ENCODE measurements around the gene ABCA7.

Gene ABCA7

GRCh38 chr19:1054102-1055027 lies 14.5 kb downstream of the ABCA7 start:
- no peak for DNase-seq

DNA sequence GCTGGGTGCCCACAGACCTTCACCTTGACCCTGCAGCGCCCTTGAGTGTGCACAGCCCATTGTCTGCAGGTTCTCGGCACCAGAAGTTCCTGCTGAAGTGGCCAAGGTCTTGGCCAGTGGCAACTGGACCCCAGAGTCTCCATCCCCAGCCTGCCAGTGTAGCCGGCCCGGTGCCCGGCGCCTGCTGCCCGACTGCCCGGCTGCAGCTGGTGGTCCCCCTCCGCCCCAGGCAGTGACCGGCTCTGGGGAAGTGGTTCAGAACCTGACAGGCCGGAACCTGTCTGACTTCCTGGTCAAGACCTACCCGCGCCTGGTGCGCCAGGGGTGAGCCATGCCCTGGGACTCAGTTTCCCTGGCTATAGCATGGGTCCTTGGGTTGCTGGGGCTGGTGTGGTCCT lies 15.1 kb downstream of the ABCA7 start:
- DNase-seq, result no peak

DNA sequence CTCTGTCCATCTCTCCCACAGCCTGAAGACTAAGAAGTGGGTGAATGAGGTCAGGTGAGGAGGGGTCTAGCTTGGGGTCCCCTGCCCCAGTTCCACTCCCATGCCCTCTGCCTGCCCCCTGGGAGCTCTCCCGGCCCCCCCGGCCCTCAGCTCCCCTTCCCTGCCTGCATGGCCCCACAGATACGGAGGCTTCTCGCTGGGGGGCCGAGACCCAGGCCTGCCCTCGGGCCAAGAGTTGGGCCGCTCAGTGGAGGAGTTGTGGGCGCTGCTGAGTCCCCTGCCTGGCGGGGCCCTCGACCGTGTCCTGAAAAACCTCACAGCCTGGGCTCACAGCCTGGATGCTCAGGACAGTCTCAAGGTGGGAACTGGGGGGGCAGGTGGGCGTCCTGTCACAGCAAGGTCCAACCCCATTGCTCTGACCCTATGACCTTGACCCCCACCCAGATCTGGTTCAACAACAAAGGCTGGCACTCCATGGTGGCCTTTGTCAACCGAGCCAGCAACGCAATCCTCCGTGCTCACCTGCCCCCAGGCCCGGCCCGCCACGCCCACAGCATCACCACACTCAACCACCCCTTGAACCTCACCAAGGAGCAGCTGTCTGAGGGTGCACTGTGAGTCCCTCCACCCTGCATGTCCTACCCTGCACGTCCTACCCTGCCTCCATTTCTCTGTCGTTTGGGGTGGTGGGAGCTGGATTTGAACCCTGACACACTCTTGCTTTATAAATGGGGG lies 16.1 kb downstream of the ABCA7 start:
- no peak for DNase-seq

DNA sequence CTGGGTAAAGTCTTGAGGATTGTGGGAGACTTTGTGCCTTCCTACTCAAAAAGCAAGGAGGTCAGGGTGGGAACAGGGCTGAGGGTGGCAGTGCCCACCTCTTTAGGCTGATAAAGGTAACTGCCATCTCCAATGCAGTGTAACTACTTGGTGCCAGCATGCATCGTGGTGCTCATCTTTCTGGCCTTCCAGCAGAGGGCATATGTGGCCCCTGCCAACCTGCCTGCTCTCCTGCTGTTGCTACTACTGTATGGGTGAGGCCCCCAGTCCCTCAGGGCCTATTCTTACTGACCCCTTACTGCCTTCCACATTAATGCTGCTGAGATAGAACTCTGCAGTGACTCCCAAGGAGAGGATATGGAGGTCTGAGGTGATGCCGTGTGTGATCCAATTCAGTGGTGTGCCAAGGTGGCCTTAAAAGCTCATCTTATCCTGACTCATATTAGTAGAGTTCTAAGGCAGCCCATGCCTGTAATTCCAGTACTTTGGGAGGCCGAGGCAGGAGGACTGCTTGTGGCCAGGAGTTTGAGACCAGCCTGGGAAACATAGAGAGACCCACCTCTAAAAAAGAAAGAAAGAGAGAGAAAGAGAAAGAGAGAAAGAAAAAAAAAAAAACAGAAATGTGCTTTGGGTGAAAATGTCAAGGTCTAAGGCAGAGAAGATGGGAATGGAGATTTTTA lies 17.4 kb downstream of the ABCA7 start:
- no peak for DNase-seq

DNA sequence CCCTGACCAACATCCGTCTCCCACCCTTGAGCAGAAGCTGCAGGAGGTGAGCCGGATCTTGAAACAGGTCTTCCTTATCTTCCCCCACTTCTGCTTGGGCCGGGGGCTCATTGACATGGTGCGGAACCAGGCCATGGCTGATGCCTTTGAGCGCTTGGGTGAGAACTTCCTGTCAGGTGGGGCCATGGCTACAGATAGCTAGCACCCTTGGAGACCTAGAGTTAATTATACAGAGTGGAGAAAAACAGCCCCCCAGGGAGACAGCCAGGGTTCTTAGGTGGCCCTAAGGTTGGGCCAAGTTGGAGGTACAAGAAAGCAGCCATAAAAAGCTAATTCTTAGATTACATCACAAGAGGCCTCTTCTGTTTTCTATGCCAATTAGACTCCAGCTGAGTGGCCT lies 18.2 kb downstream of the ABCA7 start:
- DNase-seq, result no peak

DNA sequence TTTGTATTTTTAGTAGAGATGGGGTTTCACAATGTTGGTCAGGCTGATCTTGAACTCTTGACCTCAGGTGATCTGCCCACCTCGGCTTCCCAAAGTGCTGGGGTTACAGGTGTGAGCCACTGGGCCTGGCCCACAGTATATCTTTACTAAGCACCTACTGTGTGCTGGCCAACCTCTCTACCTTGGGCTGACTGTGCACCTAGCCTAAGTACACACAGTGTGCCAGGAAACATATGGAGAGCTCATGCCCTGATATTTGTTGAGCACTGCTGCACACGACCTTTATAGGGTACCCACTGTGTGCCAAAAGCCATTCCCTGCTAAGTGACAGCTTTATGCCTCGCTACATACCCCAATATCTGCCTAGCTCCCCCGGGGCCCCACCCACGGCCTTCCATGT lies 20.8 kb downstream of the ABCA7 start:
- no peak for DNase-seq

GRCh38 chr19:1061987-1062386 lies 22.1 kb downstream of the ABCA7 start:
- DNase-seq, result no peak

GRCh38 chr19:1062387-1063029 lies 22.6 kb downstream of the ABCA7 start:
- DNase-seq, result peak in 1 of 56 donors; percentile 62

DNA sequence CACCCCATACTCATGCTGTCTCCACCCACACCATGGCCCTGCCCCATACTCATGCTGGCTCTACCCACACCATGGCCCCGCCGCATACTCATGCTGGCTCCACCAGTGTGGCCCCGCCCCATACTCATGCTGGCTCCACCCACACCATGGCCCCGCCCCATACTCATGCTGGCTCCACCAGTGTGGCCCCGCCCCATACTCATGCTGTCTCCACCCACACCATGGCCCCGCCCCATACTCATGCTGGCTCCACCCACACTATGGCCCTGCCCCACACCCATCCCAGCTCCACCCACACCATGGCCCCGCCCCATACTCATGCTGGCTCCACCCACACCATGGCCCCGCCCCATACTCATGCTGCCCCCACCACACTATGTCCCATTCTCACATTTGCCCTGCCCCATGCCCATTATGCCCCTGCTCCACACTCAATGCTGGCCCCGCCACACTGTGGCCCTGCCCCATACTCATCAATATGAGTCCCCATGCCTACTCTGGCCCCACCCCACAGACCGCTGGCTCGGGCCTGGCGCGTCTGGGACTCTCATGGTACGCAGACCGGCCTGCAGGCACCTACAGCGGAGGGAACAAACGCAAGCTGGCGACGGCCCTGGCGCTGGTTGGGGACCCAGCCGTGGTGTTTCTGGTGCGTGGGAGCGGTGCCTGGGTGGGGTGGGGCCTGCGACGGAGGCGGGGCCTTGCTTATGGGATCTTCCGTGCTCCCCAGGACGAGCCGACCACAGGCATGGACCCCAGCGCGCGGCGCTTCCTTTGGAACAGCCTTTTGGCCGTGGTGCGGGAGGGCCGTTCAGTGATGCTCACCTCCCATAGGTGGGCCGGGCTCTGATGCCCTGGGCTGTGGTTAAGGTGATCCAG lies 23.4 kb downstream of the ABCA7 start:
- DNase-seq, result peak in 1 of 56 donors; percentile 65

GRCh38 chr19:1063909-1064660 lies 24.2 kb downstream of the ABCA7 start:
- DNase-seq, result no peak

DNA sequence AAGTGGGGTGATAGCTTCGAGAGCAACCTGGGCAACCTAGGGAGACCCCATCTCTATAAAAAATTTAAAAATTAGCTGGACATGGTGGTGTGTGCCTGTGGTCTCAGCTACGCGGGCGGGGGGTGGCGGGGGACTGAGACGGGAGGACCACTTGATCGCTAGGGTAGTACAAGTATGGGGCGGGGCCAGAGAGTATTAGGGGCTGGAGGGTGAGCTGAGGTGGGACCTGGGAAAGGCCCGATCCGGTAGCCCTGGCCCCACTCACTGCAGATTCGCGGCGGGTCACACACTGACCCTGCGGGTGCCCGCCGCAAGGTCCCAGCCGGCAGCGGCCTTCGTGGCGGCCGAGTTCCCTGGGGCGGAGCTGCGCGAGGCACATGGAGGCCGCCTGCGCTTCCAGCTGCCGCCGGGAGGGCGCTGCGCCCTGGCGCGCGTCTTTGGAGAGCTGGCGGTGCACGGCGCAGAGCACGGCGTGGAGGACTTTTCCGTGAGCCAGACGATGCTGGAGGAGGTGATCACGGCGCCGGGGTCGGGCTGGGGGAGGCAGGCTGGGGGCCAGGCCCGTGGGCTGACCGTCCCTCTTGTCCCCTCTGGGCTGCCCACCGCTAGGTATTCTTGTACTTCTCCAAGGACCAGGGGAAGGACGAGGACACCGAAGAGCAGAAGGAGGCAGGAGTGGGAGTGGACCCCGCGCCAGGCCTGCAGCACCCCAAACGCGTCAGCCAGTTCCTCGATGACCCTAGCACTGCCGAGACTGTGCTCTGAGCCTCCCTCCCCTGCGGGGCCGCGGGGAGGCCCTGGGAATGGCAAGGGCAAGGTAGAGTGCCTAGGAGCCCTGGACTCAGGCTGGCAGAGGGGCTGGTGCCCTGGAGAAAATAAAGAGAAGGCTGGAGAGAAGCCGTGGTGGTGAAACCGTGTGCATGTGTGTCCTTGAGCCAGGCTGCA lies 25.0 kb downstream of the ABCA7 start:
- peak in 8 of 56 donors; percentile 13 to 35 (median 22) for DNase-seq

DNA sequence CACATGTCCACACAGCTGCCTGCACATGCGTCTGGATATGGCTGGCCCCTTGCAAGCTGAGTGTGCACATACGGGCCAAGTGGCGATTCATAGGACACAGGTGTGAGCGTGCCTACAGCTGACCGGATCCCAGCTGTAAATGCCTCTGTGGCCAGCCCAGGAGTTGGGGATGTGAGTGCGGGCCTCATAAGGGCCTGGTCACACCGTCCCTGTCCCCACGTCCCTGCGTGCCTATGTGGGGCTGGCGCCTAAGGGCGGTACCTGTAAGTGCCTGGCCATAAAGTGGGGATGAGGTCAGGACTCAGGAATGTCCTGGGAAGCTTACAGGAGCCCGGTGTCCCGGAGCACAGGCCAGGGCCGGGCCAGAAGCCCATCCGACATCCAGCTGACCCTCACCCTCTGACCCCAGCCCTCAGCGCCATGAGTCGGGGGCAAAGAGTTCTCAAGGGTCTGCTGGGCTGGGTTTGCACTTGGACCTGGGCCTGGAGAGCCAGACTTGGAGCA lies 25.8 kb downstream of the ABCA7 start:
- DNase-seq, result no peak

GRCh38 chr19:1066251-1066747 lies 26.4 kb downstream of the ABCA7 start:
- no peak for DNase-seq

DNA sequence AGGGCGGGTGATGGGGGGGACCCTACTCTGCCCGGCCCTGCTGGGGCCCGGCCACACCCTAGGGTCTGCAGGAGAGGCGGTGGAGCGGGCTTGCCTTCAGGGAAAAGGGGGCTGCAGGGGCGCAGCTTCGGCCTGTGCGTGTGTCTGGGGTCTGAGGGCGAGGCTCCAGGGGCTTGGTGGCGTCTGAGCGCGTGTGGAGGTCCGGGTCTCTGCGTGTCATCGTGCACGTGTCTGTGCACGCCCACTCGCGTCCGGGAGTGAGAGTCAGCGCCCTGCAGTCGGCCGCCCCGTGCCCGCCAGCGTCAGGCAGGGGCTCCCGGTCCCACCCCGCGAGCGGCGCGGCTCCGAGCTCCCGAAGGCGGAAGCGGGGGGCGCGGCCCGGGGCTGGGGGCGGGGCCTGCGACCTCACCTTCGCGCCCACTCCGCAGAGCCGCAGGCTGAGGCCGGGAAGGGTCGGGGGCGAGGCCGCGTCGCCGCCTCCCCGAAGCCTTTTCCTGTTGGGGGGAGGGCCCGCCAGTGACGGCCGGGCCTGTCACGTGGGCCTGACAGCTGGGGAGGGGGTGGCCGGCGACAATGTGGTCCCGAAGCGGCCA lies 26.9 kb downstream of the ABCA7 start, which contains the start of gene ARHGAP45:
ARHGAP45 (plus strand) TSS at position 420 of the 593 bp plus-strand sequence. CDS start 239 bp downstream, outside the sequence.
- DNase-seq, result no peak

DNA sequence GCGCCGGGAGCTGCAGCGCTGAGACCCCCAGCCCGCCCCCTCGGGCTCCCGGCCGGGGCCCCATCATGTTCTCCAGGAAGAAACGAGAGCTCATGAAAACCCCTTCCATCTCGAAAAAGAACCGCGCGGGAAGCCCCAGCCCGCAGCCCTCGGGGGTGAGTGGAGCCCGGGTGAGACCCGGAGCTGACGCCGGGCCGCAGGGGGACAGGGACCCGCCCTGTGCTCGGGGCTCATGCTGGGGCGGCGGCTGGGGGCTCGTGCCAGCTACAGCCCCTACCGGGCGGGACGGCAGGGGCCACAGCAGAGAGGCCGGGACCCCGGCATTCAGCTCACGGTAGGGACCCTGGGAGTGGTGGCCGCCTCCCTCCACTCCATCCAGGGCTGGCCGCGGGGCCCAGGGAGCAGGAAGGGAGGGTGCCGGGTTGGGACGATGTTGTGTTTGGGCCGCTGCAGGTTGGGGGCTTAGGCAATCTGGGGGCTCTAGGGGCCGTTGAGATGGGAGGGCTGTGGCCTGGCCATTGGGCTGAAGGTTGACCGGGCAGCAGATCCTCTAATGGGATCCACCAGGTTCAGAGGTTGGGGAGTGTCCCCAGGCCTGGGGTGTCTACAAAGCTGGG lies 27.5 kb downstream of the ABCA7 start:
- DNase-seq, result no peak

DNA sequence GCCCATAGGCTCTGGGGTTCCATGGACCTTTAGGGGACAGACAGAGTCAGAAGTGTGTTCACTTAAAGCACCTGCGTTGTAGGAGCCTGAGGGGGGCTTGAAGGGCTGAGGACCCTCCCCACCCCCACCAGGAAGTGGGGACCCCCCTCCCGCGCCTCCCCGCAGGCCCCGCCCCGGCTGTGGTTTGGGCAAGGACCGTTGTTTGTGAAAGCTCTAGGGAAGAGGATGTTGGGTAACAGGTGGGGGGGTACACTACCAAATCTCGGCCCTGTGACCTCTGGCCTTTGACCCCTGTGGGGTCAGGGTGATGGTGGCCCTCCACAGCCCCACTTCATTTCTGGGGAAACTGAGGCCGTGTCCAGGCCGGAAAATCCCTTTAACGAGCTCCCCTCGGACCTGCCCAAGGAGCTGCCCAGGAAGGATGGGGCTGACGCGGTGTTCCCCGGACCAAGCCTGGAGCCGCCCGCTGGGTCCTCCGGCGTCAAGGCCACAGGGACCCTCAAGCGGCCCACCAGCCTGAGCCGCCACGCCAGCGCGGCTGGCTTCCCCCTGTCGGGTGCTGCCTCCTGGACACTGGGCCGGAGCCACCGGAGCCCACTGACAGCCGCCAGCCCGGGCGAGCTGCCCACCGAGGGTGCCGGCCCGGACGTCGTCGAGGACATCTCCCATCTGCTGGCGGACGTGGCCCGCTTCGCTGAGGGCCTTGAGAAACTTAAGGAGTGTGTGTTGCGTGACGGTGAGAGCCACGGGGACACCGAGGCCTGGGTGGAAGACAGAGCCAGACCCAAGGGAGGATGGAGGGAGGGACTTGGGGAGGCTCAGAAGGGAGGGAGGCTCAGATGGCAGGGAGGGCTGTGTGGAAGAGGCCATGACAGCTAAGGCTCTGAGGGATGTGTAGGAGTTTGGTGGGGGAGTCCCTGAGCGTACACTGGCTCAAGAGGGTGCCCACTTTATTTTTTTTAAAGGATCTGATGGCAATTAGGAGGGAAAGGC lies 28.4 kb downstream of the ABCA7 start:
- peak in 4 of 56 donors; percentile 8 to 23 (median 16) for DNase-seq

All from amygdala (tissue), 56 donors.